GM18861 (cell line): ENCODE results near the gene DLGAP1.

ENCODE experiments used
- ATAC-seq: cut with Tn5 transposase; IDR thresholded peaks from one replicate; pipeline ENCODE4 v1.9.1; 2021; ENCODE audit not compliant: unreplicated experiment

DLGAP1 gene

DNA sequence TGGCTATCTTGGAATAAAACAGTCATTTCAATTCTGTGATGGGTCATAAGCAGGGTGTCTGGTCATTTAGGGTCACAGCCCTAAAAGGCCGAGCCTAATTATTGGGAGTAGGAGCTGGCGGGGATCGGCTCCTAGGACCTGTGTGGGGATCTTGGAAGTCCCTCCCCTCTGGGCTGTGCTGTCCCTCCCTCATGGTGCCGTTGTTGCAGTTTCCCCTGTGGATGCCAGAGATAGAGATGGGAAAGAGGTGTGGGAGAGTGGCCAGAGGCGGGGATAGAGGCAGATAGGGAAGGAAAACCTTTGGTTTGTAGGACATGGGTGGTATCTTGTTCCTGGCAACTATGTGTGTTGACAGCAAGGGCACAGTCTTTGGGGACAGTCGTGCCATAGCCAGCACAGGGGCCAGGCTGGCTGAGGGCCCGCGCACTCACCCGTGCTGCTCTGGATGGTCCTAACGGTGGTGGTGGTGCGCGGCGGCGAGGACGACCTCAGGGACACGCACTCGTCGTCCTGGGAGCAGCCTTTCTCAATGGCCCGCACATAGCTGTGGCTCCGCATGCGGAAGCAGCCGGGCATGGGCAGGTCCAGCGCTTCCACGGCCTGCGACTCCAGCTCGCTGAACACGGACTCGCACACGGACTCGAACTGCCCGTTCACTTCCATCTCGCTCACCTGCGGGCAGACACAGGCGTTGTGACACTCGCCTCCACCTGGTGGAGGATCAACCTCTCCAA is 726.2 kb downstream of the DLGAP1 start:
- ATAC-seq = no peak

DNA sequence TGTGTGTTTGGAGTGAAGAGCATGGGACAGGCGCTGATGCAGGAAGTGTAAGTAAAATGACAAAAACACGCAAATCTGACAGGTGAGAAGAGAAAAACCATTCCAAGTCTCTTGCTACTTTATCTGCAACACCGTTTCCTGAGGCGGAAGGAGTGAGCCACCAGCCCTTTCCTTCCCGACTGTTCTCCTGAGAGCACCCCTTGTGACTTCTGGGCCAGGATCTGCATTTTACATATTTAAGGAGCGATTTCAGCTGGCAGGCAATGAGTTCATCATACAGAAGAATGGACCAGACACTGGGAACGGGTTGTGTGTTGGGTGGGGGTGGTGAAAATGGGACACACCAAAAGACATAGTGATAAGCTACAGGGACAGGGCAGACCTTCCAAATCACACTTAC is 727.8 kb downstream of the DLGAP1 start:
- ATAC-seq = no peak

DNA sequence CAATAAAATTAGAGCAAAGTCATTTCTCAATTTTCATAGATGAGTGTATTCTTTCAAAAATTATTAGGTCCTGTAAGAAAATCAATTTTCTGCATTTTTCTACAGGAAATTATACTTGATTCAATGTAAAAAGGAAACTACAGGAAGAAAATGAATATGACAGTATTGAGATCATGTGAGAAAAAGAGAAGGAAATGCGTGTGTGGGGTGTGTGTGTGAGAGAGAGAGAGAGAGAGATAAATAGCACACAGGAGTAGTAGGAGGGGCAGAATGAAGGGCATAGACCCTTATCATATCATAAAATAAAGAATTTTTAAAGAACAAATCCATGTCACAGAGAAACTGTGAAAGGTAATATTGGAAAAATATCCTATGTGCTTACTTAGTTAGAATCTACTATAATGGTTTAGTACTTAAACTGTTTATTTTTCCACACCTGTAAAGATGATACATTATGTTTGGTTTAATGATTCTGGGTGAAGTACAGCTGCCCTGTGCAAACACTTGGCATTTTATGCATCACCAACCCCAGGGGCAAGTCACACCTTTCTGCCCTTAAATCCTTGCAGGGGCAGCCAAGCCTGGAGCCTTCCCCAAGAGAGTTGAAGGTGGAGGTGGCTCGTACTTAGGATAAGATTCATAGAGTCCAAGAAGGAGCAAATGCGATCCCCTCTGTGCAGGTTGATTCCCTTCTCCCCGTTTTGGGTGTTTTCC is 728.7 kb downstream of the DLGAP1 start:
- no peak for ATAC-seq

DNA sequence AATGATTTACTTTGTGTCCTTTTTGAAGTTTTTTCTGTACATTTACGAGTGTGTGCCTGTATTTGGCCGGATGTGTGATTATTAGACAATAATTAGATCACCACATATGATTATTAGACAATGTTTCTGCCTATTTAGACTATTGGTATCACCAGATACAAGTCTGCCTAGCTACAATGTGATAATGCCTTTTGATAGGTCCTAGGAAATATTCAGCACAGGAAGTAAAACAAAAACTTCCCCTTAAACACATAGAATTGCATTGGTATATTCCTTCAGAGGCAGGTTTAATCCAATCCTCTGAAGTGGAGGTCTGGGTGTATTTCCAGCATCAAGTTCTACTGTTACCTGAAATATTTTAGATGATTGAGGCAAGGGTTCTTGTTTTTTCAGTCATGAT is 730.0 kb downstream of the DLGAP1 start:
- ATAC-seq = no peak

DNA sequence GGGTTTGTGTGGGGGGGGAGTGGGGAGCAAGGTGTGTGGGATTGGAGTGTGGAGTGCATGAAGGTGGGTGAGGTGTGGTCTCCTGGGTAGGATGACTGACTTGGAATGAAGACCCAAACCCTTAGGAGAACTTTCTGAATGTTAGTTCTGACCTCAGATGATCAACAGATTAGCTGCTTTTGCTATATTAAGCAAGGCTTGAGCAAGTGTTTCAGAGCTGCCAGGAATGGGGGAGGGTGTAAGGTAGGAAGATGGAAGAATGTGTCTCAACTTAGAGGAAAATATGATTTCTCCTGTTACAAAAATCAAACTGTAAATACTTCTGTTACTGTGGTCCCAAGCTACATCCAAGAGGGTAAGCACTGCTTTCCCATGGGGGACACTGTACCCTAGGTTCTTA is 731.6 kb downstream of the DLGAP1 start:
- ATAC-seq = no peak

DNA sequence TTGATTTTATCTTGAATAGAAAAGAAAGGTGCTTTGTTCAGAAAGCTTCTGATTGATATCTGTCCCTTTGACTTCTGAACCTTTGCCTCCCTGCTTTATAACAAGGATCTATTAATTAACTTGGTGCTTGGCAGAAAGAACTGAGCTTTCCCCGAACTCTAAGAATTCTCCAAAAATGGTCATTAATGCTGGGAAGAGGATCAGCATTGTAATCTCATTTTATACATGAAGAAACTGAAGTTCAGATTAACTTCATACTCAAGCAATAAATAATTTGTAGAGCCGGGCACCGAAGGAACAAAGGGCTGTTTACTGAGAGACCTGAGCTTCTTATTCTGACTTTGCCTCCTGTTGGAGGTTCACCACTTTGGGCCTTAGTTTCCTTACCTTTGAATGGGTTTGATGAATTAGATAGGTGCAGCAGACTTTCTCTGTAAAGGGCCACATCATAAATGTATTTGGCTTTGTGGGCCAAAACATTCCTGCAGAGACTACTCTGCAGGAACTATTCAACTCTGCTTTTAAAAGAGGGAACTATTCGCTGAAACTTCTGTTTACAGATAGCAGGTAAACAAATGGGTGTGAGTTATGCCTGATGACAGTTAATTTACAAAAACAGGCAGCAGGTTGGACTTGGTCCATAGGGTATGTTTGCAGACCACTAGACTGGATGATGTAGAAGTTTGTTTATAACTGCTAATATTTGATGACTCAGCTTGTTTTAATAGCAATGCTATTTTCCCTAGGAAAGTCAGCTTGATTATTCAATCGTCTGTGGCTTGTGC is 732.3 kb downstream of the DLGAP1 start:
- no peak for ATAC-seq

DNA sequence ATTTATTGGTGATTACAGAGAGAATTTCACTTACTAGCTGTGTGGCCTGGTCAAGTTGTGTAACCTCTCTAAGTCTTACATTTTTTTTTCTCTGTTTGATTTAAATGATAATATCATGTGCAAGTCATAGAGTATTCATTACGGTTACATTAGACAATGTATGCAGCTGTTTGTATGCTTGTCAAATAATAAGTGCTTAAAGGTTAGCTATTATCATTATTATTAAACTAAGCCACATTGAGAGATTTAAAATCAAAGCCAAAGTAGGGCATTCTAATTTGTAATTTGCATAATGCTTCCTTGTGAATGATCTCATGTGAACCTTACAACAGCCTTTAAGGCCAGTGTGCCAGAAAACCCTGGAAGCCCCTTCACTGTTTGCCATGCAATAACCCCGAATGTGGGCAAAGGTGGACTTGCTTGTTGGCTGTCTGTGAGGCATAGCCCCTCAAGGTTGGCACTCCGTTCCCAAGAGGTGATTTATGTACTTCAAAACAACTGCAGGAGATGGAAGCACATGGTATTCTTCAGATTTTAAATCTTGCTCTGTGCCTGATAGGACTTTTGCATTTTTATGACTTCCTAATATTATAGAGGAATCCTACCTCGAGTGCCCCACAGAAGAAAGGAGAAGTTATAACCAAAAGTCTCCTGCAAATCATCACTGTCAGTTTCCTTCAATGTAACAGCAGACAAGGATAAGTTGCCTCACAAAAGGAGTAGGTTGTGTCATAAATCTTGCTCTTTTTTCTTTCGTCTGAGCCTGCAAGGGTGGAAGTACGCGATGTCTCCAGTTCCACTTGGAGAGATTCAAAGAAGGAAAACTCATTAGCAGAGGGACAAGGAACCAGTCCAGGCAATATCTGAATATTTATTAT is 733.1 kb downstream of the DLGAP1 start:
- no peak for ATAC-seq

DNA sequence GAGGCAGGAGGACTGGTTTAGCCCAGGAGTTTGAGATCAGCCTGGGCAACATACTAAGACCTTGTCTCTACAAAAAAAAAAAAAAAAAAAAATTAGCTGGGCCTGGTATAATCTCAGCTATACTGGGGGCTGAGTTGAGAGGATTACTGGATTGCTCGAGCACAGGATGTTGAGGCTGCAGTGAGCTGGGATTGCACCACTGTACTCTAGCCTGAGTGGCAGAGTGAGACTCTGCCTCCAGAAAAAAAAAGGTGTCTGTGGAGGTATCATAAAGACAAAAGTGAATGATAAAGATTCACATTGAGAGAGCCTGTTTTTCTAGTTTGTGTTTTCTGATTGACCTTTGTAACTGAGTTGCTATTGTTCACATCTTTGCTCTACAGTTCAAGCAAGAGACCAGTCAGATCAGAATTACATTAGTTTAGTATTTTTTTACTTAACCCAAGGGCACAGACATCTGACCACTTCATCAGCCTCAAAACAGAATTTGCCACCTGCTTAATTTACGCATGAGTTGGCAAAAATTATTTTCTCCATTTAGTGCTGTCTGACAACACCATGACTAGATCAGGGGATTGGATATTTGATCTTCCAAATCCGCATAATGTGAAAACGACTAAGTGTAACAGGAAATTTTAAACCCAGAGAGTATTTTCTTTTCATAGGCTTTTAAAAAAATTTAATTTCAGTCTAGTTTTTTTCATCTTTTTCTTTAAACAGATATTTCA is 734.1 kb downstream of the DLGAP1 start:
- no peak for ATAC-seq

DNA sequence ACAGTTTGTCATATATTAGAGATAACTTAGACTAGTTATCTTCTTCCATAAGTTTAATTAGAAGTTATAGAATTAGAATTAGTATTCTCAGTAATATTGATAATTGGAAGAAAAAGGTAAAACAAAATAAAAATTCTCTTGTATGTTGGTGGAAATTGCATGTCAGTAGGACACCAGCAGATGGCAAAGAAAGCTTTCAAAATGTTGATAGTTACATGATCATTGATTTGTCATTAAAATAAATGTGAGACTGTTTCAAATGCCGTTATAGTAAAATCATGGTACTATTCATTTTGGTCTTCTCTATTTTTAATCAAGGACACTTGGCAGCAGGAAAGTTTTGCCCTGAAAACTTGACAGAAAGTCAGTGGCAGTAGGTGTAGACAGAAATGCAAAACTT is 734.9 kb downstream of the DLGAP1 start:
- ATAC-seq = no peak

DNA sequence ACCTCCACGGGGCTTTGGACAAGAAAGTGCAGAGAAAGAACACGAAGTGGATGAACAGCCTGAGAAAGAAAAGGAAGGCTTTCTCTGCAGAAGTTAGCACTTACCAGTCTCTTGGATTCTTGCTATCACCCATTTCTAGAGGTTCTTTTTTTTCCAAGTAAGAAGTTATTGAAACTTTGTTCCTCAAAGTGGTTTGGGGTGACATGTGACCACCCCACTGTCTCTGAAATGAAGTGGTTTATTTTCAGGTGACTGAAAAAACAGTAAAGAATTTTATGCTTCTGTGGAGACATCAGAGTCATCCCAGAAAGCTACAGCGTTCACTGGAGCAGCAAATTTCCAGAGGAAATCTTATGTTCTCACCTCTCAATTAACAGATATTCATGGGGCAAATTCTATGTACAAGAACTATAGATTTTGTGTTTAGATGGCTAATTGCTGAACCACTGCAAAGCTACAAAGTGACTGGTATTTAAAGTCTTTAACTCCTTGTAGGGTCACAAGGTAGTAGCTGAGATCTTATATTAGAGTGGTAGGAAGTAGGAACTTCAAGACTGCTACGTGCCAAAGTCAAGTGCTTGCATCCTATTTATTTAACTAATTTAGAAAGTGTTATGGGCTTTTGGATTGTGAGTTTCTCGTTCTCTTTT is 737.6 kb downstream of the DLGAP1 start:
- no peak for ATAC-seq

DNA sequence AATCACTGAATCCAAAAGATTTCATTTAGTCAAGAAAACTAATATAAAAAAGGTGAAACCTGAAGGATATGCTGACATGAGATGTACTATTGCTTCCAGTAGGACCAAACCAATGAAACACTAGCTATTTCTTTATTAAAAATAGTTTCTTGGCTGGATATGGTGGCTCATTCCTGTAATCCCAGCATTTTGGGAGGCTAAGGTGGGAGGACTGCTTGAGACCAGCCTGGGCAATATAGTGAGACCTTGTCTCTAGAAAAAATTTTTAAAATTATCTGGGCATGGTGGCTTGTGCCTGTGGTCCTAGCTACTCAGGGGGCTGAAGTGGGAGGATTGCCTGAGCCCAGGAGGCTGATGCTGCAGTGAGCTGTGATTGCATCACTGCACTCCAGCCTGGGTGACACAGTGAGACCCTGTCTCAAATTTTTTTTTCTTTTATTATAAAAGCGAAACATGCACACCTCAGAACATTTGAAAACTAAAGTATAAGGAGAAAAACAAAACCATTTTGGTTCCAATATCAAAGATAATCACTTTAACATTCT is 738.9 kb downstream of the DLGAP1 start:
- ATAC-seq = no peak

DNA sequence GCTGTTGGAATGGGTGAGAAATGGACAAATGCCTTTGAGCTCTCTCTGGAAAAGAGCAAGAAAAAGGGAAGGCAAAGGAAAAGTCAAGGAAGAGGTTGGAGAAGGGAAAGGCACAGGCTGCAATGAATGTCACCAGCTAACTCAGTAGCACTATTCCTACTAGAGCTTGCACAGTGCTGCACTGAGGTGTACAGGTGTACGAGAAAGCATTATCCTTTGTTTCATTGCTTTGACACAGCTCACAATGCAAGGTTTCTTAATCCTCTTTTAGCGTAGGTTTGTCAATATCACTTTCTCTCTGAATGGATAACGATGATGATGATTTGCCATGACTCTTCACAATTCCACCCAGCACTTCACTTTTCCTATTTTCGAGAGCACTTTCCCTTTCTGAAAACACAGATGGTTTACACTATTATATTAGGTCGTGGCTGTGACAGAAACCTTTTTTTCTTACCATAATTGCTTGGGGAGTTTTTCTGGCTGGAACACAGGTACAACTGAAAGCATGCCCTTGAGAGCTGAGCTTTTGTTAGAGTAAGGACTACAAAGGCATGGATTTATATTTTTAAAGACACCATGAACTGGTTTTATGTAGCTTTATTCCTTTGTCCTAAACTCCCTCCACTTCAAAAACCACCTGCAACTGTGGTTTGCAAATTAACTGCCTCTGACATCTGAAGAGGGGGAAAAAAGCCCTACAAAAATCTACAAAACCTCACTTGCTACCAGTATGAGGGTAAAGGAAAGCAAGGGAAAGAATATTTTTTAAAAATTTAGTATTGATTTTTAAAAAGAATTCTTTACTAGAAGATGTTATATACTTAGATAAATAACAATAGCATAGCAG is 739.7 kb downstream of the DLGAP1 start:
- ATAC-seq = no peak

DNA sequence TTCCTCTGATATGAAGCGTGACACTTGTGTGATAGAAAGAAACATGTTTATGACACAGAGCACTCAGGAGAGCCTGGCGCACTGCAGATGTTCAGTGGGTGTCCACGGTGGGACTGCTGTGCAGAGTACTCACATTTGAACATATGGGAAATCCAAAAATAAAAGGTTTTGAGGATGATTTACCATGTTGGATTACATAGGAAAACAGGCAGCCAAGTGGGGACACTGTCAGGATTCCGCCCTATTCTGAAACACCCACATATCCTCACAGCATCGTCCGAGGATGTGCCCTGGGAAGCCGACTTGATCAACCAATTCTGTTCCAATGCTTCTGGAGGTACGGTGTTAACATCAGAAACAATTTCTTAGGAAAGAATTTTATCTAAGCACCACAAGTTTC is 741.4 kb downstream of the DLGAP1 start:
- ATAC-seq = no peak

DNA sequence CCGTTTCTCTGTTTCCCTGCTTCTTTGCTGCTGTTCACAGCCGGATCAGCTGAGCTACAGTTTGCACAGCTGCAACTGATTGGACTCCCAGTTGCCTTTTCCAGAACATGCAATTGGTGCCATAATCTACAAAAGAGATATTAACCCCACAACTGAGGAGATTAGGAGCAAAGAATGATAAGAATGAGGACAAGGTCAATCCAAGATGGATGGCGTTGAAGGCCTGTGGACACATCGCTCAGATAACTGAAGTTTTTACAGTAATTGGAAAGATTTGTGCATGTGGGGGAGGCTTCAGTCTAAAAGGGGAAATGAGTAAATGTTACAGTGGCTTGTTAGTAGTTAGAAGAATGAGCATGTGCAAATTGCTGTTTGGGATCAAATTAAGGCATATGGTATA is 741.9 kb downstream of the DLGAP1 start:
- no peak for ATAC-seq

DNA sequence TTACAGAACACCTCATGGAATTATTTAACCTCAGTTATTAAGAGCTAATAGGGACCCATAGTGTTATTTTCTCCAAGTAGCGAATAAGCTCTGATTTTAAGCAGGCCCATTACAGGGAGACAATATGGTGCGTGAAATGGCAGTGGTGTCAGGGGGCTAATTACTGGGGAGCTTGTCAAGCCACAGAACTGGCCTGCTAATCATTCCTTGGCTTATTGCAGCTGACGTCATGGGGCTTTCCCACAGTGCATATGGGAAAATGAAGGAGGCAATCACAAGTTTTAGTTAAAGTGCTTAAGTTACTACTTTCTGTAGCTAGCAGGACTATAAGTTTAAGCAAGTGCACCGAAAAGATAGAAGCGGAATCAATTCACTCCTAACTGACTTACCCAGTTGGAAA is 742.6 kb downstream of the DLGAP1 start:
- ATAC-seq = no peak

DNA sequence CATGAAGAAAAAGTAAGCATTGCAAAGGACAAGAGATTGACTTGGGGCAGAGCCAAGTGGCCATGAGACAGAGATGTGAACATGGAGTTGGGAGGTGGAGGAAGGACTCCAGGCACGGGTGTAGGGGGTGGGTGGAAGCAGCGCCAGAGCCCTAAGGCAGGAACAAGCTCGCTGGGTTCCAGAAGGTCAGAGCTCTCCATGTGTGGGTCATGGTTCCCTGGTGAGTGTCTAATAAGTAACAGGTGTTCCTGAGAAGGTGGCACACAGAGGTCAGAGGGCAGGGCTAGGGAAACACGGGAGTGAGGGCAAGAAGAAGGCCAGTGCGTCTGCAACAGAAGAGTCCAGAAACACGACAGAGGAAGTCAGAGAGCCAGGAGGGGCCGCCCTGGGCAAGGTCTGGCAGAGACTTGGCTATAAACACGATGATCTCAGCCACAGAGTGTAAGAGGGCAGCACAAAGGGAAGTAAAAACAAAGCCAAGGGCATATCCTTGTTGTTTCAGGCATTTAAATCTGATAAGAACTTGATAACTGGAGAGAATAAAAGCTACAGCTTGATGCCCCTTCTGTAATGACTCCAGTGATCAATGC is 744.3 kb downstream of the DLGAP1 start:
- ATAC-seq = no peak

DNA sequence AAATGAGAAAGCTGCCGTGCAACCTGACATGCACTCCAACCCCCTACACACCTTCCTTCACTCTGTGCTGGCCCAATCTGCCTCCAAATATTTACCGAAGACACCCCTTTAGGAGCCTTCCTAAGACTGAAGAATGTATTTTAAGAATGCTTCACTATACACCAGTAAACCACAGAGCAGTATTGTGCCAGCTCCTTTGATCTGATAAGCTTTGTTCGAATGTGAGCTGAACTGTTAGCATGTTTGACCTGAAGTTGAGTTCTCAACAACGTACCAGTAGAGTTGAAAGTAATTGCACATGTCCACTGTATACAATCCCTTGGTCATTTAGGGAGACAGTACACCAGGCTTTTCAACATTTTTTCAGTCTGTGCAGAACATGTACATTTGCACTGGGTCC is 745.9 kb downstream of the DLGAP1 start:
- ATAC-seq = no peak
